Kidney tubule cell (primary cell): Measurements from ENCODE around the gene CDKN2B-AS1.

Experiments
- DNase-seq: peaks from one replicate; pipeline ENCODE4 v3.0.0-alpha.2; 2018; ENCODE audit warnings: low spot score

The CDKN2B-AS1 gene

DNA sequence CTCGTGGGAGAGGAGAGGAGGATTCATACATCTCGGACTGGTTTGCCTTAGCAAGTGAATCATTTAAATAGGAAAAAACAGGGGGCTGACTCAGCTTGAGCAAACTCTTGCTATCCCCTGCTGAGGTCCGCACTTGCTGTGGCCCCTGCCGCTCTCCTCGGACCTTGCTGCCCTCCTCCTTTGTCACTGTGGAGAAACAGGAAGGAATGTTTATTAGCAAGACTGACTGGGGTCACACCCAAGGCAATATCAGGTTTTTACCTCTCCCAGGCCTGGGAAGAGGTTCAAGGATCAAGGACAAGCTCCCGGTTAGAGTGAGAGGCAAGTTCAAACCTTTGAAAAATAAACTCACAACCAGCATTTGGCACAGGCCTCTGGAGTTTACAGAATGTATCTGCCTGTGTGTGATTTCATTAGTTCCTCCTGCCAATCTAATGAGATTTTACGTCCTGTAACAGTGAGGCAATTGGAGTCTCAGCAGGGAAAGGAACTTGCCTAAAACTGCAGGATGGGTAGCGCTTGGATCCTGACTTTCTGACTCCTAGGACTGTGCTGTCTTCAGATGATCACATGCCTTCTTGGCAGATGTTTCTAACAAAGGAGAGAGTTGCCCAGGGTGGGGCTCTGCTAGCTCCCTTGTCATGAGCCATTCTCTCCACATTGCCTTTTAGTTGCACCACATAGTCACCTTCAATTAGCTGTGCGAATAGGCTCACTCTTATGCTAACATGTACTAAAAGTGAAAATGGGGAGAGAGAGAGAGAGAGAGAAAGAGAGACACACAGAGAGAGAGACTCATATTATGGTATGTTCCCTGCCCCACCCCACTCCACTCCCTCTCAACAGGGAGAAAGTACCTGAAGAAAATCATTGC, 123.2 kb downstream of the CDKN2B-AS1 start:
- DNase-seq, result peak; percentile 81

DNA sequence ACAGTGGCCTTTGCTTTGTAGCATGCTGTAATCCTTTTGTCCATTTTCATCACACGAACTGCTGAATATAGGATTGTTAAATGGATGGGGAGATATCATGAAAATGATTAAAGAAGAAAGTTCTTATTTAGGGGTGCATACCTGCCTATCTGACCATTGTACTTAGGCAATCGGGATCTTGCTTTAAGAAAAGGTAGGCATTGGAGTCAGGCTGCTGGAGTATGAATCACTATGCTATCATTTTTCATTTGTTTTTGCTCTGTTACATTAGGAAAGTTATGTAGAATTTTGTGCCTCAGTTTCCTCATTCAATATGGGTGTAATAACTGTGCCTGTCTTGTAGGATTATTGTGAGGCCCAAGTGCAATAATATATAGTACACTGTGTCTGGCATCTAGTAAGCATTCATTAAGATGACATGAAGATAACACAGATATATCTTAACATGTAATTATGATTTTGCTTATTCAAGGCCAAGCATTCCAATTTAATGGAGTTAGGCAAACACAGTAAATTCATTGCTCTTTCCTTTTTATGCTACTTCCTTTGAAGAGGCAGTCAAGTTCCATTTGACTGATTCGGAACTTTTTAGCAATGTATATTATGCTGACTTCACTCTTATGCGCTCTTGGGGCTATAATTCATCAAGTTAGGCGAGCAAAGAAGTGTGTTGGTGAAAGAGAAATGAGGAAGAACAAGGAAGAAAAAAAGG, 124.4 kb downstream of the CDKN2B-AS1 start:
- no peak for DNase-seq

- DNase-seq, result peak; percentile 47
These were observed 125.0 kb downstream of the CDKN2B-AS1 start for GRCh38 chr9:22119522-22120158.

- no peak for DNase-seq
These were observed 125.6 kb downstream of the CDKN2B-AS1 start for GRCh38 chr9:22120159-22120549.

GRCh38 chr9:22120595-22120994, 126.0 kb downstream of the CDKN2B-AS1 start:
- DNase-seq, result no peak

- no peak for DNase-seq
These were observed 129.8 kb downstream of the CDKN2B-AS1 start for GRCh38 chr9:22124263-22125011.

DNA sequence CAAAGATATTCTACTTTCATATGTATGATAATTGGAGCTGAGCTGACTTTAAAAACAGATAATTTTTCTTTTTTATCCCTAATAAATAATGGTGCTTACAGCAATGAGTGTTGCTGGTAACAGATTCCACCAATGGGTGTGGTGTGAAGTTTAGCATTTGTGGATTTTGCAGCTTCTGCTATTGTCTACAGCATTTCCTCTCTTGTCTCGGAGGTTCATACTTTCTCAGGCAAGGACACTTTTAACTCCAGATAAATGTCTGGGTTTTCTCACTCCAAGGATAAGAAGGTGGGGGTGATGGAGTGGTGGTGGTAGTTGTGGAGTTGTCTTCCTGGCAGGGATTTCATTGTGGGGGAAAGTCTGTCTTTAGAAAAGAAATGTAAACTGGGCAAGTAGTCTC, 134.5 kb downstream of the CDKN2B-AS1 start:
- DNase-seq, result no peak

DNA sequence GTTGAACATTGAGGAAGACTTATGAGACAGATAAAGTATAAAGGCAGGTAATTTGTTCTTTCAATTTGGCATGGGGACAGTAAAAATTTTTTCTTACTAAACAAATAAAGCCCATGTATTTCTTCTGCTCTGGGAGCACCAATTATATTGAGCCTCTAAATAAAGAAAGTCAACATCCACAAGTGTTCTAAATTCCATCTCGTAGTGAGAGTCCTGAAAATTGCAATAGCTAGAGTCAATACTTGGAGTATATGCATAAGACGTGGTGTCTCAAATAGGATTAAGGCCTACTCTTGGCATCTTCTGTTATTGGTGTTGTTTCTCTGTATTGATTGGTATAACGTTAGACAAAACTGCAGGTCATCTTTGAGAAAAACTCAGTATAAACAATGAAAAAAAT, 135.0 kb downstream of the CDKN2B-AS1 start:
- DNase-seq, result no peak

GRCh38 chr9:22131817-22132216, 137.2 kb downstream of the CDKN2B-AS1 start:
- no peak for DNase-seq

GRCh38 chr9:22134390-22134789, 139.8 kb downstream of the CDKN2B-AS1 start:
- DNase-seq, result no peak

- peak; percentile 71 for DNase-seq
These were observed 142.0 kb downstream of the CDKN2B-AS1 start for GRCh38 chr9:22136461-22137096.

GRCh38 chr9:22138956-22139660, 144.5 kb downstream of the CDKN2B-AS1 start:
- no peak for DNase-seq

- DNase-seq, result peak; percentile 16
These were observed 147.3 kb downstream of the CDKN2B-AS1 start for GRCh38 chr9:22141908-22142307.

- DNase-seq, result no peak
These were observed 148.1 kb downstream of the CDKN2B-AS1 start for GRCh38 chr9:22142671-22143070.

GRCh38 chr9:22143799-22144625, 149.4 kb downstream of the CDKN2B-AS1 start:
- no peak for DNase-seq

DNA sequence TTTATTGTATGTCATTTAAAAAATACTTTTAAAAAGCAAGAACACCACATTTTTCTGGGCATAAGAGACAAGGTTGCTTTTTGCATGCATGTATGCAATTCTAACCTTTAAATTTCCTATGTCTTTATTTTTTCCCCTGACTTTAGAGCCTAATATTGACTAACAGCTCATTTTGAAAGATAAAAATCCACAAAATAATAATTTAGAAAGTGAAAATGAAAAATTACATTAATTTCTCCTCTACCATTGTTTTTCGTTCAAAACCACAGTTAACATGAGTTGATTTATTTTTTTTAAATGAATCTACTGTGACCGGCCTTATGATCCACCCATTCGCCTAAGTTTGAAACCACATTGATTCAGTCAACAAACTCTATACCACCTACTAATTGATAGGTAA, 152.0 kb downstream of the CDKN2B-AS1 start:
- no peak for DNase-seq

- DNase-seq, result peak; percentile 49
These were observed 153.4 kb downstream of the CDKN2B-AS1 start for GRCh38 chr9:22147813-22148527.

- DNase-seq, result no peak
These were observed 153.9 kb downstream of the CDKN2B-AS1 start for GRCh38 chr9:22148528-22148875.

- no peak for DNase-seq
These were observed 154.5 kb downstream of the CDKN2B-AS1 start for GRCh38 chr9:22148876-22149637.
